Left ventricle myocardium inferior (tissue), 1 donor: Measurements from ENCODE around the gene CCNQ. TPM values are rescaled to one million over a fixed set of nuclear protein-coding genes. Genes with fewer than 3 reads are reported as not detected.

Source experiments
- DNase-seq: peaks from one replicate; pipeline ENCODE4 v3.0.0-alpha.2; 2020
- H3K27ac ChIP-seq: fragments of 200-600 bp; replicated peaks from 2 replicates; pipeline ENCODE4 v1.8.0; 2021
- H3K27me3 ChIP-seq: fragments of 200-600 bp; 2 replicates; pipeline ENCODE4 v1.8.0; 2021; ENCODE audit warnings: low read depth
- H3K36me3 ChIP-seq: fragments of 200-600 bp; 2 replicates; pipeline ENCODE4 v1.8.0; 2021
- H3K4me1 ChIP-seq: fragments of 200-600 bp; 2 replicates; pipeline ENCODE4 v1.8.0; 2021
- H3K4me3 ChIP-seq: fragments of 200-600 bp; 2 replicates; pipeline ENCODE4 v1.8.0; 2021; ENCODE audit warnings: mild to moderate bottlenecking, moderate library complexity
- H3K9me3 ChIP-seq: fragments of 200-600 bp; replicated peaks from 2 replicates; pipeline ENCODE4 v1.8.0; 2021
- CTCF ChIP-seq: fragments of 200-600 bp; IDR thresholded peaks from 2 replicates; pipeline ENCODE4 v1.8.0; 2021; ENCODE audit warnings: antibody characterized with exemption, mild to moderate bottlenecking, borderline replicate concordance
- intact Hi-C: fragments of 100-400 bp; cut with micrococcal nuclease; formaldehyde crosslinking; loops from one replicate; pipeline ENCODE4 v1.11.0; 2022
- total RNA-seq: library from RNA; stranded (reverse); fragmentation: NEBNext Ultra II Directional; extraction: Animal tissue kit (Norgen Biotek cat#: 25700); gene quantifications from one replicate; pipeline ENCODE4 v1.2.1, GENCODE V29; 2021
- donor health status: DM: no; HTN: yes; CAD: no; lungs with severe emphysema.

Gene CCNQ
- total RNA-seq, 1 donor from 2014 or later: 39.3 TPM

- no peaks in the 10 kb centered on the region for H3K27me3 ChIP-seq
- no peak for TF ChIP-seq CTCF
Measured at GRCh38 chrX:153576961-153577360, 22.0 kb downstream of the CCNQ start.

GRCh38 chrX:153576239-153576870 lies 22.6 kb downstream of the CCNQ start:
- intact Hi-C loops: no loop called here
- H3K36me3 ChIP-seq: no peaks in the 10 kb centered on the region
- no peak for DNase-seq

More at GRCh38 chrX:153576961-153577360, 22.0 kb downstream of the CCNQ start:
- Histone ChIP-seq H3K36me3 (no peaks in the 10 kb centered on the region), H3K4me1 (no peaks in the 10 kb centered on the region), H3K9me3 (no peaks in the 10 kb centered on the region), H3K27ac (no peak overlapping the region), H3K4me3 (no peak overlapping the region)
- intact Hi-C loops: no loop called here
- no peak for DNase-seq

GRCh38 chrX:153573984-153574383 lies 25.0 kb downstream of the CCNQ start:
- intact Hi-C loops: no loop called here
- Histone ChIP-seq H3K27me3 (no peaks in the 10 kb centered on the region), H3K4me1 (no peaks in the 10 kb centered on the region), H3K4me3 (no peak overlapping the region), H3K36me3 (no peaks in the 10 kb centered on the region), H3K9me3 (no peaks in the 10 kb centered on the region), H3K27ac (no peak overlapping the region)
- TF ChIP-seq CTCF: no peak
- DNase-seq: no peak

More at GRCh38 chrX:153576239-153576870, 22.6 kb downstream of the CCNQ start:
- Histone ChIP-seq H3K27ac (no peak overlapping the region), H3K4me1 (no peaks in the 10 kb centered on the region), H3K27me3 (no peaks in the 10 kb centered on the region), H3K4me3 (no peak overlapping the region), H3K9me3 (no peaks in the 10 kb centered on the region)
- no peak for TF ChIP-seq CTCF

- Histone ChIP-seq H3K9me3 (no peaks in the 10 kb centered on the region), H3K36me3 (no peaks in the 10 kb centered on the region), H3K4me1 (no peaks in the 10 kb centered on the region), H3K27ac (no peak overlapping the region), H3K27me3 (no peaks in the 10 kb centered on the region), H3K4me3 (no peak overlapping the region)
- intact Hi-C loops: no loop called here
- no peak for DNase-seq
- no peak for TF ChIP-seq CTCF
Measured at GRCh38 chrX:153572601-153573000, 26.3 kb downstream of the CCNQ start.

- Histone ChIP-seq H3K4me3 (no peak overlapping the region), H3K9me3 (no peaks in the 10 kb centered on the region), H3K27me3 (no peaks in the 10 kb centered on the region), H3K36me3 (no peaks in the 10 kb centered on the region), H3K27ac (no peak overlapping the region), H3K4me1 (no peaks in the 10 kb centered on the region)
- intact Hi-C loops: no loop called here
- DNase-seq: no peak
- TF ChIP-seq CTCF: no peak
Measured at GRCh38 chrX:153571534-153571908, 27.4 kb downstream of the CCNQ start.
